Adipocyte (in vitro differentiated cells): ENCODE measurements around the gene ALKBH5.

Source experiments
- DNase-seq: peaks from one replicate; pipeline ENCODE4 v3.0.0-alpha.2; 2015; ENCODE audit warnings: low read depth
- H3K27me3 ChIP-seq: replicated peaks from 2 replicates; pipeline ENCODE4 v1.7.0; 2013; ENCODE audit warnings: mild to moderate bottlenecking, low read length, moderate library complexity; ENCODE audit not compliant: control insufficient read depth, insufficient read depth
- H3K36me3 ChIP-seq: 2 replicates; pipeline ENCODE4 v1.7.0; 2013; ENCODE audit warnings: low read length, mild to moderate bottlenecking, moderate library complexity; ENCODE audit not compliant: control insufficient read depth, insufficient read depth, severe bottlenecking
- H3K4me1 ChIP-seq: 2 replicates; pipeline ENCODE4 v1.7.0; 2013; ENCODE audit warnings: mild to moderate bottlenecking, low read length, moderate library complexity; ENCODE audit not compliant: control insufficient read depth, insufficient read depth
- H3K4me3 ChIP-seq: 2 replicates; pipeline ENCODE4 v1.7.0; 2013; ENCODE audit warnings: mild to moderate bottlenecking, low read length, moderate library complexity
- H3K9ac ChIP-seq: 2 replicates; pipeline ENCODE4 v1.7.0; 2013; ENCODE audit warnings: mild to moderate bottlenecking, low read length, moderate library complexity
- H3K9me3 ChIP-seq: 2 replicates; pipeline ENCODE4 v1.7.0; 2013; ENCODE audit warnings: mild to moderate bottlenecking, low read length, moderate library complexity; ENCODE audit not compliant: control insufficient read depth

The ALKBH5 gene

DNA sequence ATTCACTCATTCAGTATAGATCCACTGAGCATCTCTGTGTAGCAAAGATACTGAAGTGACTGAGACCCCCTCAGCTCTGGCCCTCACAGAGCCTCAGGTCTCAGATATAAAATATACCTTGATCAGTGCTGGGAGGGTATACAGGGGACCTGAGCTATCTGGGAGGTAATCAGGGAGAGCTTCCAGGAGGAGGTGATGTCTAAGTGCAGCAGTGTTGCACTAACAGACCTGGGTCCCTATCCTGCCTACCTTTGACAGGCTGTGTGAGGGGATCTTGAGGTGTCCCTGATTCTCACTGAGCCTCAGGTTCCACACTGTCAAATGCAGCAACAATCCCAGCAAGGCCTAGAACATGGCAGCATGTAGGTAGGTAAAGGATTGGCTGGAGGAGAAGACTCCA, 6.5 kb upstream of the ALKBH5 start:
- Histone ChIP-seq H3K9me3 (no peaks in the 10 kb centered on the region), H3K4me3 (no peak overlapping the region), H3K4me1 (peaks cover 16% of the 10 kb centered on the region), H3K27me3 (no peaks in the 10 kb centered on the region), H3K36me3 (no peaks in the 10 kb centered on the region), H3K9ac (no peak overlapping the region)
- no peak for DNase-seq

DNA sequence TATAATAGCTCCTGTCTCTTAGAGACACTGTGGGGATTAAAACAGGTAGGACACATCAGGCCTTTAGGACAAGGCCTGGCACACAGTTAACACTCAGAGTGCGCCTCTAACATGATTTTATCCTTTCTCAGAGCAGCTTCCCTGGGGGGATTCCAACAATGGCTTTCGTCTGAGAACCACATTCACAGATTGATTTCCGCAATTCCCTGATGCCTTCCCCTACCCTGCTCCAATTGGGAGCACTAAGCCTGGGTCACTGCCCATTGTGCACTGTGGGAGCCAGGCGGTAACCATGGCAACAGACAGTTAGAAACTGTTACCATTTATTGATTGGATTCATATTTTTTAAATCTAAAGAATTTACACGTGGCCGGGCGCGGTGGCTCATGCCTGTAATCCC, 5.9 kb upstream of the ALKBH5 start:
- no peak overlapping the region for H3K9ac ChIP-seq
- H3K27me3 ChIP-seq: no peaks in the 10 kb centered on the region
- no peaks in the 10 kb centered on the region for H3K36me3 ChIP-seq
- no peak for DNase-seq
- no peak overlapping the region for H3K4me3 ChIP-seq
- H3K9me3 ChIP-seq: no peaks in the 10 kb centered on the region
- H3K4me1 ChIP-seq: peaks cover 21% of the 10 kb centered on the region

DNA sequence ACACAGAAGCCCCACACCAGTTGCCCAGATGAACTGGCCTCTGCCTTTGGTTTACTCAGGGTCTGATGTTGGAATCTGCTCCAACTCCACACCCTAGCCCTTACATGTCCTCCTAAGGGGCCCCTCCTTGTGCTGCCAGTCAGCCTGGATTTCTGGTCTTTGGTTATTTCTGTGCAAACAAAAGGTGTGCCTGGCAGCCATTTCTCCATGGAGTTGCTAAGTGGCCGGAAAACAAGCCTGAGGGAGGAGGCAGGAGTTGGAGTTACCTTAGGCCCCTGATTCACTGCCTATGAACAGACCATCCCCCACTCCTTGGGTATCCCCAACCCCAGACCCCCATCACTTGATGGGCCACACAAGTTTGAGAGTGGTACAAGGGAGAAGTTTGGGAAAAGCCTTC, 4.4 kb upstream of the ALKBH5 start:
- H3K36me3 ChIP-seq: no peaks in the 10 kb centered on the region
- H3K27me3 ChIP-seq: no peaks in the 10 kb centered on the region
- no peak for DNase-seq
- no peak overlapping the region for H3K4me3 ChIP-seq
- H3K4me1 ChIP-seq: peaks cover 21% of the 10 kb centered on the region
- H3K9me3 ChIP-seq: no peaks in the 10 kb centered on the region
- no peak overlapping the region for H3K9ac ChIP-seq

DNA sequence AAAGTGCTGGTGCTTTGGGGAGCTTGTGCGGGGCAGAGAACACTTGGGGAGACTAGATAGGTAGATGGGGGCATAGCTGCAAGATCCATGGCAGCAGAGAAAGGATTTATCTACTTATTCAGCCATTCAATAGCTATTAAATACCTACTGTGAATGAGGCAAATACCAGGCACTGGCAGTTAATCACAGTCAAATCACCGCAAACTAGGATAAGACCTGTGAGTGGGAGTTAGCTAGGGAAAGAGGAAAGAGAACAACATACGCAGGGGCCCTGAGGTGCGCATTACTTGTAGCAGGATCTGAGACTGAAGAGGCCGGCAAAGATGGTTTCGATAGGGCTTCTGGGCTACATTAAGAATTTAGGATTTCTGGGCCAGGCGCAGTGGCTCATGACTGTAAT, 3.8 kb upstream of the ALKBH5 start:
- Histone ChIP-seq H3K9ac (no peak overlapping the region), H3K4me3 (no peak overlapping the region), H3K36me3 (no peaks in the 10 kb centered on the region), H3K27me3 (no peaks in the 10 kb centered on the region), H3K9me3 (no peaks in the 10 kb centered on the region), H3K4me1 (peaks cover 23% of the 10 kb centered on the region)
- DNase-seq: no peak

DNA sequence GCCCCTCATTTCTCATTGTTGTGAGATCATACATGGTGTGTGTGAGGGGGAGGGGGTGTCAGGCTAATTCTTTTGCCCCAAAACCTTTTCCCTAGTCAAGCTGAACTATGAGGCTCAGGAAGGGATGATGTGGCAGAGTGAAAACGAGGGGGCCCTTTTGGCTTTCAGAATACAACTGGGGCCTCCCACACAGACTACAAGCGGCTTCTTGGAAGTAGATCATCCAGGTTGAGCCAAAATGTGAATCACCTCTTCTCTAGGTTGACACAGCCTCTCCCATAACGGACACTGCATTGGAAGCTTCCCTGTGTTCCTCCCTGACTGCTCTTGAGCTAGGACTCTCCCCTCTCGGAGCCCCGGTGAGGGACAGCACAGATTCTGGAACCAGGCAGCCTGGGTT, 2.3 kb upstream of the ALKBH5 start:
- H3K9me3 ChIP-seq: no peaks in the 10 kb centered on the region
- H3K36me3 ChIP-seq: no peaks in the 10 kb centered on the region
- H3K9ac ChIP-seq: peak overlapping the region; percentile 95
- no peak for DNase-seq
- H3K27me3 ChIP-seq: no peaks in the 10 kb centered on the region
- peak overlapping the region; percentile 95 for H3K4me3 ChIP-seq
- peaks cover 38% of the 10 kb centered on the region for H3K4me1 ChIP-seq

DNA sequence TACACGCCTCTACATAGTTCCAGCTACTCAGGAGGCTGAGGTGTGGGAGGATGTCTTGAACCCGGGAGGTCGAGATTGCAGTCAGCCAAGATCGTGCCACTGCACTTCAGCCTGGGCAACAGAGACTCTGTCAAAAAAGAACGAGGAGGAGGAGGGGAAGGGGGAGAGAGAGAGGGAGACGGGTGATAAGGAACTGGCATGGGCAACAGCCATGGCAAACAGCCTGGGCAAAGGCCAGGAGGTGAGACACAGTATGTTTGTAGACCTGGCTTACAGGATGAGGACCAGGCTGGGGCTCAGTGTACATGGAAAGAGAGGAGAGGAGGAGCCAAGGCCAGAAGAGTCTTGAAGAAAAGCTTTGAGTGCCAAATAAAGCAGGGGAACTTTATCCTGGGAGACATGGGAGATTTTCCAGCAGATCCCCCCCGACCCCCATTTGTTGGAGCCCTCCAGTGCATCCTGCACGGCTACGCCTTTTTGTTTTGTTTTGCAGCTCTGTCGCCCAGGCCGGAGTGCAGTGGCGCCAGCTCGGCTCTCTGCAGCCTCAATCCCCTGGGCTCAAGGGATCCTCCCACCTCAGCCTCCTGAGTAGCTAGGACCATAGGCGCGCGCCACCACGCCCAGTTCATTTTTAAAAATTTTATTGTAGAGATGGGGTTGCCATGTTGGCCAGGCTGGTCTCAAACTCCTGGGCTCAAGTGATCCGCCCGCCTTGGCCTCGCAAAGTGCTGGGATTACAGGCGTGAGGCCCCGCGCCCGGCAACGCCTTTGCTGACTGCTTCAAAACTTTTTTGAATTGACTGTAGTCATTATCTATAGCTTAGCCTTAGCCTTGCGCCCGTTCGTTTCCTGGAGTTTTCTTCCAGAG, 1.3 kb upstream of the ALKBH5 start:
- DNase-seq: peak; percentile 22
- Histone ChIP-seq H3K36me3 (no peaks in the 10 kb centered on the region), H3K4me3 (peak overlapping the region; percentile 95), H3K9ac (peak overlapping the region; percentile 95), H3K4me1 (peaks cover 48% of the 10 kb centered on the region), H3K27me3 (no peaks in the 10 kb centered on the region), H3K9me3 (no peaks in the 10 kb centered on the region)

DNA sequence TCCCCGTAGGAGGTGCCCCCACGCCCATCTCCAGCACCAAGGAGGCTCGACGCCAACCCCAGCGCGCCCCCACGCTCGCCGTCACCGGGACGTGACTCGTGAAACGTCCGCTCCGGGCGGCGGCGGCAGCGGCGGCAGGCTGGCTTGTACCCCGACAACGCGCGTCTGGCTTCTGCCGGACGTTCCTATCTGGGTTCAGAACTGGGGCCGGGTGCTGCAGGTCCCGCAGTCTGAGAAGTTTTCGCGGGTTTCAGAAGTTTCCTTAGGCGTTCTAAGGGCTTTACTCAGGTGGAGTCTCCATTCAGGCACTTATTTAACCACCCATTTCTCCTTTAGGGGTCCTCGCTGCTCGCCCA, 672 bp upstream of the ALKBH5 start:
- peak; percentile 94 for DNase-seq
- no peaks in the 10 kb centered on the region for H3K36me3 ChIP-seq
- H3K9ac ChIP-seq: peak overlapping the region; percentile 95
- no peaks in the 10 kb centered on the region for H3K27me3 ChIP-seq
- H3K4me3 ChIP-seq: peak overlapping the region; percentile 95
- H3K4me1 ChIP-seq: peaks cover 54% of the 10 kb centered on the region
- no peaks in the 10 kb centered on the region for H3K9me3 ChIP-seq

DNA sequence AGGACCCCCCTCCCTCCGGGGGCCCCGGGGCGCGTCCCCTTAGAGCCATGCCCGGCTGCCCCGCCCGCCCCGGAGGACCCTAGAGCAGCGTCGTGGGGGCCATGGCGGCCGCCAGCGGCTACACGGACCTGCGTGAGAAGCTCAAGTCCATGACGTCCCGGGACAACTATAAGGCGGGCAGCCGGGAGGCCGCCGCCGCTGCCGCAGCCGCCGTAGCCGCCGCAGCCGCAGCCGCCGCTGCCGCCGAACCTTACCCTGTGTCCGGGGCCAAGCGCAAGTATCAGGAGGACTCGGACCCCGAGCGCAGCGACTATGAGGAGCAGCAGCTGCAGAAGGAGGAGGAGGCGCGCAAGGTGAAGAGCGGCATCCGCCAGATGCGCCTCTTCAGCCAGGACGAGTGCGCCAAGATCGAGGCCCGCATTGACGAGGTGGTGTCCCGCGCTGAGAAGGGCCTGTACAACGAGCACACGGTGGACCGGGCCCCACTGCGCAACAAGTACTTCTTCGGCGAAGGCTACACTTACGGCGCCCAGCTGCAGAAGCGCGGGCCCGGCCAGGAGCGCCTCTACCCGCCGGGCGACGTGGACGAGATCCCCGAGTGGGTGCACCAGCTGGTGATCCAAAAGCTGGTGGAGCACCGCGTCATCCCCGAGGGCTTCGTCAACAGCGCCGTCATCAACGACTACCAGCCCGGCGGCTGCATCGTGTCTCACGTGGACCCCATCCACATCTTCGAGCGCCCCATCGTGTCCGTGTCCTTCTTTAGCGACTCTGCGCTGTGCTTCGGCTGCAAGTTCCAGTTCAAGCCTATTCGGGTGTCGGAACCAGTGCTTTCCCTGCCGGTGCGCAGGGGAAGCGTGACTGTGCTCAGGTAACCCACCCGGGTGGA, 759 bp downstream of the ALKBH5 start:
- Histone ChIP-seq H3K9me3 (no peaks in the 10 kb centered on the region), H3K9ac (peak overlapping the region; percentile 95), H3K4me1 (peaks cover 67% of the 10 kb centered on the region), H3K27me3 (no peaks in the 10 kb centered on the region), H3K36me3 (no peaks in the 10 kb centered on the region), H3K4me3 (peak overlapping the region; percentile 95)
- DNase-seq: peak; percentile 78

DNA sequence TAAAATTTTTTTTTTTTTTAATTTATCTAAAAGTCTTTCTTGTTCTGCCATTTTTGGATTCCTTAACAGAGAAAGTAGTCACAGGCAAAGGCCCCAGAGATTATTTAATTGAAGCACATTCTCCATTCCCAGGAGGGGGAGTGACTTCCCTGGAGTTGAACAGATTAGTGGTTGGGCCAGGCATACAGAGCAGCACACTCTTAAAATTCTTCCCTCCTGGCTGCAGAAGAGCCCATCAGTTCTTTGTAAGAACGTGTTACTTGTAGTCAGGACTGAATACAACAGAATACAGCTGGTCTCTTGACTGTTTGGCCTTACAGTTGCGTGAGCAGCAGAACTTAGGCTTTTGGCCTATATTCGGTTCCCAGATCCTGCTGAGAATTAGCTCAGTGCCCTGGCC, 1.8 kb downstream of the ALKBH5 start:
- peak; percentile 64 for DNase-seq
- Histone ChIP-seq H3K4me1 (peaks cover 77% of the 10 kb centered on the region), H3K9me3 (no peaks in the 10 kb centered on the region), H3K9ac (peak overlapping the region; percentile 95), H3K36me3 (no peaks in the 10 kb centered on the region), H3K4me3 (peak overlapping the region; percentile 95), H3K27me3 (no peaks in the 10 kb centered on the region)

DNA sequence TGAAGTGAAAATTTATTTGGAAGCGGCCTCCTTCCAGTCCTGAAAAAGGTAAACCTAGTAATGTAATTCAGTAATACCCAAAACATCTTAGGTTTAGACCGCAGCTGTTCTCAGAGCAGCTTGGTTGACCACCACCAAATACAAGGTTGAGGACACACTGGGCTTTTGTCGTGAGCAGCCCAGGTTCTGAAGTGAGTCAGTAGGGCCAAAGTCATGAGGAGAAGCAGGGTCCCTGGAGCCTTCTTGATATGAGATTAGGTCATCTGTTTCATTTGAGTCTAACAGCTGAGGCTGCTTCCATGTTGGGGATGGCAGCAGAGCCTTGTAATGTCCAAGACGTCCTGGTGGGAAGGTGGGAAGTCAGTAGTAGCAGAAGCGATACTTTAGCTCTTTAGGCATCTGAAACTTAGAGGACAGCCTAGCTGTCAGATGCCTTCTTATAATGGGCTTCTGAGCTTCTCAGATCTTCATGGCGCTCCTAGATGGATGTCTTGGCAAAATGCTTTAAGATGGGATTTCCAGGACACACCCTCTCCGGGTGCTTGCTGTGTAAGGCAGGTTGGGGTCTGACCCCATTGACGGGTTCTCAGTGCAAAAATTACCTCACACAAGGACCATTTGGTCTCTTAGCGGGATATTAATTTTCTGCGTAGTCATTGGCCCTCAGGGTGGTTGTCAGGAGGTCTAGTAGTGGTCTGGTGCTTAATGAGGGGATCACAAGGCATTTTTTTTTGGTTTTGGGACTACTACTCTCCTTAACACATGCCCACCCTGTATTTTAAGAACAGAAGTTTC, 2.4 kb downstream of the ALKBH5 start:
- peak; percentile 58 for DNase-seq
- Histone ChIP-seq H3K4me1 (peaks cover 78% of the 10 kb centered on the region), H3K27me3 (no peaks in the 10 kb centered on the region), H3K9me3 (no peaks in the 10 kb centered on the region), H3K4me3 (peak overlapping the region; percentile 95), H3K36me3 (no peaks in the 10 kb centered on the region), H3K9ac (peak overlapping the region; percentile 95)

DNA sequence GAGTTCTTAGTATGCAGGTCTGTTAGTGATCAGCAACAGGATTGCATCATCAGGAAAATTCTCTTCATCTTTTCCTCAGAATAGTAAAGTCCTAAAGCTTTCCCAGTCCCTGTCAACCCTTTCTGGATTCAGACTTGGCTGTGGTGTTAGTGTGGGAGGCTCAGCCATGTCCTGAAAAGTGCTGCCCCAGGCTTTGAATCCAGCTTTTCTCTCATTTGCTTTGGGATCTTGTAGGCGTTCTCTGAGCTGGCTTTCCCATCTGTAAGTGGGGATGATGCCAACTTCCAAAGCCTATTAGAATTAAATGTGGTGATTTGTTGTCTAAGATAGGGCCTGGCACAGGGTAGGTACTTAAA, 3.0 kb downstream of the ALKBH5 start:
- H3K36me3 ChIP-seq: no peaks in the 10 kb centered on the region

More for the DNA sequence above, 3.0 kb downstream of the ALKBH5 start:
- H3K9ac ChIP-seq: peak overlapping the region; percentile 95
- peak overlapping the region; percentile 95 for H3K4me3 ChIP-seq
- peaks cover 78% of the 10 kb centered on the region for H3K4me1 ChIP-seq
- no peaks in the 10 kb centered on the region for H3K27me3 ChIP-seq
- H3K9me3 ChIP-seq: no peaks in the 10 kb centered on the region
- DNase-seq: peak; percentile 82
